PC-3 (cell line): ENCODE measurements around the gene PTPRR.

Source experiments
- EZH2 ChIP-seq: fragments of 300-600 bp; sonication (generic); IDR thresholded peaks from one replicate; pipeline ENCODE4 v1.6.1; 2017; ENCODE audit warnings: antibody characterized with exemption, mild to moderate bottlenecking, low read length; ENCODE audit not compliant: unreplicated experiment
- EZH2phosphoT487 ChIP-seq: fragments of 300-600 bp; sonication (generic); IDR thresholded peaks from 2 replicates; pipeline ENCODE4 v1.6.1; 2018; ENCODE audit warnings: mild to moderate bottlenecking, antibody characterized with exemption, low read length, borderline replicate concordance
- TF ChIP-seq, protein P1 (sequence below): fragments of 300-600 bp; sonication (generic); conservative IDR thresholded peaks from 2 replicates; pipeline ENCODE4 v1.5.1; 2017; ENCODE audit warnings: antibody characterized with exemption, low read depth, mild to moderate bottlenecking, low read length

DNA sequence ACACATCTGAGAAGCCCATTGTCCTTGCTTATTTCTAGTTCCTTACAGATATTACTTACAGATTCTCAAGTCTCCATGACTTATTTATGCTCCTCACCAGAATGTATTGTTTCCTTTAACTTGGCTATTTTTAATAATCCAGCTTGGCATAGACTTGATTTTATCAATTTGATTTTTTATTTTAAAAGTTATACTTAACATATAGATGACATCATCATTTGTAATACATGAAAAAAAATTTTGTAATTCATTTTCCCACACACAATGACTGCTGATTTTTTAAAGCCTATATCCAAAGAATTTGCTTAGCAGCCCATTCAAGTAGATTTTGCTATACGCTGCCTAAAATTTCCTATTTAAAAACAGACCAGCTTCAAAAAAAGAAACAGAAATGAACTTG is 39.8 kb downstream of the PTPRR start:
- TF ChIP-seq, protein P1, sequence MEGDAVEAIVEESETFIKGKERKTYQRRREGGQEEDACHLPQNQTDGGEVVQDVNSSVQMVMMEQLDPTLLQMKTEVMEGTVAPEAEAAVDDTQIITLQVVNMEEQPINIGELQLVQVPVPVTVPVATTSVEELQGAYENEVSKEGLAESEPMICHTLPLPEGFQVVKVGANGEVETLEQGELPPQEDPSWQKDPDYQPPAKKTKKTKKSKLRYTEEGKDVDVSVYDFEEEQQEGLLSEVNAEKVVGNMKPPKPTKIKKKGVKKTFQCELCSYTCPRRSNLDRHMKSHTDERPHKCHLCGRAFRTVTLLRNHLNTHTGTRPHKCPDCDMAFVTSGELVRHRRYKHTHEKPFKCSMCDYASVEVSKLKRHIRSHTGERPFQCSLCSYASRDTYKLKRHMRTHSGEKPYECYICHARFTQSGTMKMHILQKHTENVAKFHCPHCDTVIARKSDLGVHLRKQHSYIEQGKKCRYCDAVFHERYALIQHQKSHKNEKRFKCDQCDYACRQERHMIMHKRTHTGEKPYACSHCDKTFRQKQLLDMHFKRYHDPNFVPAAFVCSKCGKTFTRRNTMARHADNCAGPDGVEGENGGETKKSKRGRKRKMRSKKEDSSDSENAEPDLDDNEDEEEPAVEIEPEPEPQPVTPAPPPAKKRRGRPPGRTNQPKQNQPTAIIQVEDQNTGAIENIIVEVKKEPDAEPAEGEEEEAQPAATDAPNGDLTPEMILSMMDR = no peak
- TF ChIP-seq EZH2phosphoT487 (no peak), EZH2 (no peak)
